Measurements from ENCODE around the gene CARS1. TPM values are rescaled to one million over a fixed set of nuclear protein-coding genes. Genes with fewer than 3 reads are reported as not detected.

Gene CARS1
- total RNA-seq, 1 experiment from 2014 or later, result 32.0 TPM

DNA sequence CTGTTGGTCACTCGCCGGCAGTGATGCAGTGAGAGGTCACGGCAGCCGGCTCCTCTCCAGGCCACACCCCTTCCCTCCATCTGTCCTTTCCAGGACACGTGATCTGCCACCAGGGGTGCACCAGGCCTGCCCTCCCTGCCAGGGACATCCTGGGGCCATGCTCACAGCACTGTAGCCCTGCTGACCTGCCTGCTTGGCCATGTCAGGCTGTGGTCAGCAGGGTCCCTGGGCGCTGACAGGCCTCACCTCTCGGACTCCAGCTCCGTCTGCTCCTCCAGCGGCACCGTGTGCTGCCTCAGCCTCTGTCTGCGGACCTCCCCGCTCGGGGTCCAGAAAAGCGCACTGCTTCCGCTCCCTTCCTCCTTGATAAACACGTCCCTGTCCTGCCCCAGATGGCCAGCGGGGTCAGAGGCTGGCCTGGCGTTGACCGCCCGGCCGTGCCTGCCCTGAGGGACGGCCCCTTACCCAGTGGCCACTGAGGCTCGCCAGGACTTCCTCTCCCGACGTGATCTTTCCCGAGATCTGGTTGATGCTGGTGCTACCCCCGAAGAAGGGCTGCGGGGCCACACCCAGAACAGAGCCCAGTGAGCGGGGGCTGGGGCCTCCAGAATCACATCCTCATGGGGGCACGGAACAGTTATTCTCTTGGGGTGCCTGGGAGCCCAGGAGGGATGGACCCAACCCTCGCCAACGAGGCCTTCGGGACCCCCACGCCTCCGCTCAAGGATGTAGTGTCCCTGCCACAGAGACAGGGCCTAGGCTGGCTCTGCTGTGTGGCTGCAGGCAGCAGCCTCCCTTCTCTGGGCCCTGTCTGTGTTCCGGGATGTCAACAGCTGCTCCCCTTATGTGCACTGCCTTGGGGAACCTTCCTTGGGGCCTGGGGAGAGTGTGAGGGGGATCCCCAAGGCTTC, 36.3 kb upstream of the CARS1 start:
- Histone ChIP-seq H3K36me3 (no peaks in the 10 kb centered on the region), H3K27me3 (no peaks in the 10 kb centered on the region), H3K4me3 (no peak overlapping the region), H3K27ac (no peak overlapping the region), H3K9me3 (replicated peaks) (no peaks in the 10 kb centered on the region), H3K4me1 (peaks cover 20% of the 10 kb centered on the region)
- peak; percentile 51 to 53 for DNase-seq

DNA sequence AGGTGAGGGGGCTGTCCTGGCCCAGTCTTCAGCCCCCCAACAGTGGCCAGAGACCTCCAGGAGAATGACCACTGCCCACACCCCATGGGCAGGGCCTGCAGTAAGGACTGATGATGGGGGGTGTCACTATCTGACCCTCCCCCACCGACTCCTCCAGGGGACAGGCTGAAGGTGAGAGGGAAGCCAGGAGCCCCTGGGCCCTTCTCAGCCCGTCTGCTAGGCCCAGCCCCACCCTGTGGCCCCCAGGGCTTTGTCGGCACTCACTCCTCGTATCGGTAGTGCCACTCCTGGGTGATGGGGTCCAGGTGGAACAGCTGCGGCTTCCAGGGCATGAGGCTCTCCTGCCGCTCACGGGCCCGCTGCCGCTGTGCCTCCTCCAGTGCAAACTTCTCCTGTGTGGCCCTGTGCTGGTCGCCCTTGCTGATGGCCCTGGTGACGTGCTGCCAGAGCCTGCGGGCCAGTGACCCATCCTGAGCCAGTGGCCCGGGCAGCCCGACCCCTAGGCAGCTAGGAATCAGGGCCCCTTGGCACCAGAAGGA, 35.4 kb upstream of the CARS1 start:
- no peak for DNase-seq
- H3K27me3 ChIP-seq, result no peaks in the 10 kb centered on the region
- H3K4me3 ChIP-seq, result no peak overlapping the region
- no peak overlapping the region for H3K27ac ChIP-seq
- H3K36me3 ChIP-seq, result no peaks in the 10 kb centered on the region
- no peaks in the 10 kb centered on the region for H3K9me3 ChIP-seq (replicated peaks)
- H3K4me1 ChIP-seq, result peaks cover 28% of the 10 kb centered on the region

DNA sequence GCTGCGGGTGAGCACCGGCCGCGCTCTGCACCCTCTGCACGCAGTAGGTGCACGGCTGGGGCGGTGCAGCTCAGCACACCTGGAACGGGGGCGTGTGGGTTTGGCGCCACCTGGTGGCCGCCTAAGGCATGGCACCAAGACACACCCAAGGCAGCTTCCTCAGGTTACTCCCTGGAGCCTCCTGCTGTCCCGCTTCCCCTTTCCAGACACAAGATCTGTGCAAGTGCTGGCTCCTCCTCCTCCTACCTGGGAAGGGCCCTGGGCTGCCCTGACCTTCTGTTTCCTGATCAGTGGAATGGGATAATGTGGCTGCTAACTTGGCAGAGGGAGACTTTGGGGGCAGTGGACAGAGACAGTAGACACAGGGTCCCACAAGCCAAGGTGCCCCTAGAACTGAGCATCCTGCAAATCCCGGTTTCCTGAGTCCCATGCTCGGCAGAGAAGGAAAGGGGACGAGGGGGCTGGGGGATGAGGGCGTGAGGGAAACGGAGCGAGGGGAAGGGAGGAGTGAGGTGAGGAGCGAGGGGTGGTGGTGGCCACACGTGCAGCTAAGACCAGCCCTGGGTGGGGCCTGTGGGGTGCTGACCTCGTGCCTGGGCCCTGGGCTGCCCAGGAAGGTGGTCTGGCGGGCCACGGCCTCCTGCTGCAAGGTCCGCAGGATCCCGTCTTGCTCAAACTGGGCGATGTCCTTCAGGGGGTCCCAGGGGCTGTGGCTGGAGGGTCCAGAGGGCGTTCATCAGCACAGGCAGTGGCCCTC, 34.8 kb upstream of the CARS1 start:
- Histone ChIP-seq H3K27me3 (no peaks in the 10 kb centered on the region), H3K9me3 (replicated peaks) (no peaks in the 10 kb centered on the region), H3K4me3 (no peak overlapping the region), H3K4me1 (peaks cover 33% of the 10 kb centered on the region), H3K27ac (no peak overlapping the region), H3K36me3 (no peaks in the 10 kb centered on the region)
- peak; percentile 57 to 78 for DNase-seq

DNA sequence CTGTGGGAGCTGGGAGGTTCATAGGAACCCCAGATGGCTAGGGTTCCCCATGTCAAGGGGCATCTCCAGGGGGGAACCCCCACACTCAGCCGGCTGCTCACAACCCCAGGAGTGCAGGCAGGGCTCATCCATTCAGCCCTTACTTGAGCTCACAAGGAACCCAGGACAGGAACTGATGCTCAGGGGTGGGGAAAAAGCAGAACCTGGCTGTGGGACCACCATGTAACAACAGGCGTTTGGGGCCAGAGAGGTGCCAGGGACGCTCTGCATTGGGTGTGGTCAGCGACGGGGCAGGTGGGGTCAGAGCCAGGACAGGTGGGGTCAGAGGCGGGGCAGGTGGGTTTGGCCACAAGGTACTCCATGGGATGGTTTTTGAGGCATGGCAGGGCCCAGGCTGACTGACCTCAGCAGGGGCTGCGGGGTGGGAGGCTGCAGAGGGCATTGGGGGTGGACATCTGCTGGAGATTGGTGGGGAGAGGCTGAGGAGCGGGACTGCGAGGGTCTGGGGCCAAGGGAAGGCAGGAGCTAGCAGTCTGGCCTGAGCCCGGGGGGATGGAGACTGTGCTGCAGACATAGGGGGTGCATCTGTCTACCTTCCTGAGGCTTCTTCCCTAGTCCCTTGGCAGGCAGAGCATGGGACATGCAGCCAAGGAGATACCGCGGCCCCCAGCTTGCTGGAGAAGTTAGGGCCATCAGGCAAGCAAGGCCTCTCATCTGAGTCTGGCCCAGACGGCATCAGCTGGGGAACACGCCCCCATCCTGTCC, 34.0 kb upstream of the CARS1 start:
- Histone ChIP-seq H3K4me1 (peaks cover 33% of the 10 kb centered on the region), H3K4me3 (no peak overlapping the region), H3K27me3 (no peaks in the 10 kb centered on the region), H3K27ac (no peak overlapping the region), H3K36me3 (no peaks in the 10 kb centered on the region), H3K9me3 (replicated peaks) (no peaks in the 10 kb centered on the region)
- DNase-seq, result no peak

DNA sequence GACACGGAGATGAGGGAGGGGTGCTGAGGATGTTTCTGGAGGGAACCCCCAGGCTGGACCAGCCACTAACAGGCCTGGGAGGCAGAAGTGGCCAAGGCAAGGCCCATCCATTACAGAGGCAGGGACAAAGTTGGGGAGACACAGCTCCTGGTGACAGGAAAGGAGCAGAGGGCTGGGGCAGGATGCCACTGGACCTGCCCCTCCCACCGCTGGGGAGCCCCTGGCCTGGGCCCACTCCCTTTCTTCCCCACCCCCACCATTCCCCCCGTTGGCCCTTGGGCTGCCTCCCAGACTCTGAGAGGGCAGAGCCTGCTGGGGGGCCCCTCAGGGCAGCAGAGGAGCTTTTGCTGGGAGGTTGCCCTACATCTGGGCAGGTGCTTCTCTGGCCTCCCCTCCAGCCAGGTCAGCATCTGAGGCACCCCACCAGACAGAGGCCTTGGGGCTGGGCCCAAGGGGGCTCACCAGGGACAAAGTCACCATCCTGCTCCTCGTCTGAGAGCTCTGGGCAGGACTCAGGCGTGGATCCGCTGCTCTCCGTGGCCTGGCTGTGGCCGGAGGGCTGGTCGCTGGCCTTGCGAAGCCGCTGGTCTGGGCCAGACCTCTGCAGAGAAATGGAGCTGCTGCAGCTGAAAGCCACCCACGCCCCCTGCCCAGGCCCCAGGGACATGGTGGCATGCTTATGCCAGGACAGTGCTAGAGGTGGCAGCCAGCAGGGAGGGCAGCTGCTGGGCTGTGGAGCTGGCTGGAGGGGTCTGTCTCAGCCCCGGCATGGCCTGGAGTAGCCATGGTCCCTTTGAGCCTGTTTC, 33.1 kb upstream of the CARS1 start:
- Histone ChIP-seq H3K27me3 (no peaks in the 10 kb centered on the region), H3K4me1 (peaks cover 26% of the 10 kb centered on the region), H3K27ac (no peak overlapping the region), H3K36me3 (no peaks in the 10 kb centered on the region), H3K4me3 (no peak overlapping the region), H3K9me3 (replicated peaks) (no peaks in the 10 kb centered on the region)
- DNase-seq, result no peak

DNA sequence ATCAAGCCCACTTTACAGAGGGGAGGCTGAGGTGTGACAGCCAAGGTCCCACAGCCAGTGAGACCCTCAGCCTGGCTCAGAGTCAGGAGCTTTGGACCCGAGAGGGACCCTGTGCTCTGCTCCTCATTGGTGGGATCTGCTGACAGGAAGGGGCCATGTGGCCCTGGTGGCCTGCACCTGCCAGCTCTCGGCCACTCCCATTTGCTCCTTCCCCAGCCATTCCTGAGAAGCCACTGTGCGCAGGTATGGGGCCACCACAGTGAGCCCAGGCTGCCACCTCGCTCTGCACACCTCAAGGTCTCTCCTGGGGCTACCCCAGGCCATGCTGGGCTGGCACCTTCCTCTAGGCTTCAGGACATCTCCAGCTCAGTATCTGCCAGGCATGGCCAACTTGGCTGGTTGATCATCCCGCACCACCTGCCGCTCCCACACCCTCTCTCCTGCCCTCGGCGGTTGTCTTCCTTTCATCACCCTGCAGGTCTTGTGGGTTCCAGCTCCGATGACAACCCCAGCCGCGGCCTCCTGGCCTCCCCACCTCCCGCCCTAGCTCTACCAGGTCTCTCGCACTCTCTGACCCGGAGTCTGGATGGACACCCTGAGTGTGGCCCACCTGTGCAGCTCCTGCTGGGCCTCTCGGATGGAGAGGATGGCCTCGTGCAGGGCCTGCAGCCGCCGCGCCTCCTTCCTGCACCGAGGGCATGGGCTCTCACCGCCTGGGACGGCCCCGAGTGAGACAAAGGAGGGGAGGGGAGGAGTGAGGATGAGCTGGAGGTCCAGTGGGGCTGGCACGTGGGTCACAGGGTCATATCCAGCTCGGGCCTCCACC, 32.2 kb upstream of the CARS1 start:
- H3K36me3 ChIP-seq, result no peaks in the 10 kb centered on the region
- DNase-seq, result no peak

DNA sequence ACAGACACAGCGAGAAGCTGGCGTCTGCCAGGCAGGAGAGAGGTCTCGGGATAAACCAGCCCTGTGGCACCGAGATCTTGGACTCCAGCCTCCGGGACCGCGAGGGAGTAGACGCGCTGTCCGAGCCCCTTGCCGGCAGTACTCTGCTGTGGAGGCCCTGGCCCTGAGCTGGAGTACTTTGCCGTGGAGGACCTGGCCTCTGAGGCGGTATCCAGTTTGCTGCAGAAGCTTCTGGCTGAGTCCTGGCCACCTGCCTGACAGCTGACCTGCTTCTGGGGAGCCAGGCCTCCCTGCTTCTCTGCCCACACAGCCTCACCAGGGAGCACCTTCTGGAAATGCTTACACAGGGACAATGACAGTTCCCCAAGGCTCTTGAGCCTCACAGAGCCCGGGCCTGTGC, 31.6 kb upstream of the CARS1 start:
- DNase-seq, result peak in 1 of 2 experiments; percentile 41
- H3K4me1 ChIP-seq, result peaks cover 26% of the 10 kb centered on the region
- H3K4me3 ChIP-seq, result no peak overlapping the region
- H3K27ac ChIP-seq, result no peak overlapping the region
- no peaks in the 10 kb centered on the region for H3K9me3 ChIP-seq (replicated peaks)
- no peaks in the 10 kb centered on the region for H3K36me3 ChIP-seq
- no peaks in the 10 kb centered on the region for H3K27me3 ChIP-seq

More for the DNA sequence above, 32.2 kb upstream of the CARS1 start:
- Histone ChIP-seq H3K27me3 (no peaks in the 10 kb centered on the region), H3K4me1 (peaks cover 26% of the 10 kb centered on the region), H3K4me3 (no peak overlapping the region), H3K27ac (no peak overlapping the region), H3K9me3 (replicated peaks) (no peaks in the 10 kb centered on the region)

DNA sequence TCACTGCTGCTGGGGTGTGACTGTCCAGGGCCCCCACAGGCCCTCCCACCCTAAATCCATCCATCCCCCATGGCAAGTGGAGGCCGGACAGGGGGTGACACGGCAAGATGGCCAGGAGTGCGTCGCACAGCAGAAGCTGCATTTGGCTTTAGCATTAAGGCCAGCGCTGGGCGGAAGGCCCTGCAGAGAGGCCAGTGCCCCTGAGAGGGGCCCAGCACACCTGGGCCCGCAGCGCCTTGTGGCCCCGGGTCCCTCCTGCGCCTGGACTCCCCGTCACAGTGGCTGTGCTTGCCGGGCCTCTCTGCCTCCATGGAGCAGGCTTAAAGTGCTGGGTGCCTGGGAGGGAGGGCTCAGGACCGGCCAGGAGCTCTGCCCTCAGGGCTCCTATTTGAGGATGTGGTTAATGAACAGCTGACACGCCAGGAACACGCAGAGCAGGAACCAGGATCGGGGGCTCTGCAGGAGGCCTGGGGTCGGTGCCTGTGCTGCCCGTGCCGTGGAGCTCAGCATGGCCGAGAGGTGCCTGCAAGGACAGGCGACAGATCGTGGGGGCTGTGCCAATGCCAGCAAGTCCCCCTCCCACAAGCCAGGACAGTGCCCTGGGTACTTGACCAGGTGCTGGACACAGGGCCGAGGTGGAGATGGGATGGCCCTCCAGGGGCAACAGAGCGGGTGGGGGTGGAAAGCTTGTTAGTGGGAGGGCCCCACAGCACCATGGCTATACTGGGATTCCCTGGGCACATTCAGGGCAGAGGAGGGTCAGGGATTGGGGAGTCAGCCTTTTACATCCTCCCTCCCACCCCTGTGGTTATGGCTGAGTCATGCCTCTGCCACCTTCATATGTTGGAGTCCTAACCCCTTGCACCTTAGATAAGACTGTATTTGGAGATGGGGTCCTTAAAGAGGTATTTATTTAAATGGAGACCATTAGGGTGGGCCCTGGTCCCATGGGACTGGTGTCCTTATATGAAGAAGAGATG, 30.9 kb upstream of the CARS1 start:
- Histone ChIP-seq H3K36me3 (no peaks in the 10 kb centered on the region), H3K4me3 (peak overlapping the region; percentile 12), H3K4me1 (peaks cover 24% of the 10 kb centered on the region), H3K27me3 (no peaks in the 10 kb centered on the region), H3K9me3 (replicated peaks) (no peaks in the 10 kb centered on the region), H3K27ac (peak overlapping the region; percentile 33)
- peak; percentile 87 to 90 for DNase-seq

DNA sequence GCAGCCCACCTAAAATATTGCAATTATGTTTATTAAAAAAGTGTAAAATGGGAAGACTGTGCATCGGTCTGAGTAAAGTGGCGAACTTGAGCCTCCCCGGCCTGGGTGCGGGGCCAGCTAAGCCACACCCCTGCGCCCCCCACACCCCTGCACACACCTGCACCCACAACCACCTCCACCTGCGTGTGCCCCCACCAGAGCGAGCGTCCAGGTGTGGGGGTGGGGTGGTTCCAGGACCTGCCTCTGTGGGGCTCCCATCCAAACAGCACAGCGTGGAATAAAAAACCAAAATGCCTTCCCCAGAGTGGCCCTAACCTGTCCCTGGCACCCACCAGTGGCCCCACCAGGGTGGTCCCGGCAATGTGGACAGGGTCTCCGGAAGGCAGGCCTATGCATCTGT, 30.1 kb upstream of the CARS1 start:
- no peak for DNase-seq
- Histone ChIP-seq H3K9me3 (replicated peaks) (no peaks in the 10 kb centered on the region), H3K4me1 (peaks cover 21% of the 10 kb centered on the region), H3K27ac (no peak overlapping the region), H3K27me3 (no peaks in the 10 kb centered on the region), H3K36me3 (no peaks in the 10 kb centered on the region), H3K4me3 (no peak overlapping the region)

DNA sequence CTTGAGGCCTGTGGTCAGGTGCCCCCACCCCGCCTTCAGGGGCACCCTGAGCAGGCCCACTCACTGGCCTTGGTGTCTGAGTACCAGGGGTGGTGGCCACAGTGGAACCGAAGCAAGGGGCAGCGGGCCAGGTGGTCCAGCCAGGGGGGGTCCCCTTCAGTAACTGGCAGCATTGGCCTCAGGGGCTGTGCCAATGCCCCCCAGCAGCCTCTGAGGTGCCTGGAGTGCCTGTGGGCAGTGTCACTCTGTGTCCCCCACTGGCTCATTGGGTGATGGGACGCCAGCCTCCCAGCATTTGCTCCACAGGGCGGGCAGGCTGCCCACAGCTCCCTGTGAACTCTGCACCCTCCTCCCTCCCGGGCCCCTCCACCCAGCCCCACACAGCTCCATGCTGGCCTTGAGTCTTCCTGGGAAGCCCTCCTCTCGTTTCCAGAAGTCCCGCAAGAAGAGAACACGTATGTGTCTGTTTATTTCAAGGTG, 29.5 kb upstream of the CARS1 start:
- Histone ChIP-seq H3K27me3 (no peaks in the 10 kb centered on the region), H3K27ac (no peak overlapping the region), H3K4me3 (no peak overlapping the region), H3K9me3 (replicated peaks) (no peaks in the 10 kb centered on the region), H3K4me1 (peaks cover 21% of the 10 kb centered on the region), H3K36me3 (no peaks in the 10 kb centered on the region)
- DNase-seq, result no peak

DNA sequence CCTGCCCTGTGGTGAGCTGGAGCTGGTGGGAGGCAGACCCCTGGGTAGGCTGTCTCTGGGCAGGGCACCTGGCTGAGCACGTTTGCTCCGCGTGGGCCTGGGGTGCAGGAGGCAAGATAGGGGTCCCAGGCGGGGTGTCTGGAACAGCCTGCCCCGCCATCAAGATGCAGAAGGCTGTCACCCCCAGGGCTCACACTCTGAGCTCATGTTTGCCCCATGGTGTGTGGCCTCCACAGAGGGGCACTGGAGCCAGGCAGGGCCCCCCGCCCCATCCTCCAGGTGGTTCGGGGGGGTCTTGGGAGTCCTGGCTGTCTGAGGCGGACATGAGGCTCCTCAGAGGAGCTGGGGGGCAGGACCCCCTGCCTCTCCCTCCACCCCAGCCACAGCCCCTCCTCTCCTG, 28.9 kb upstream of the CARS1 start:
- Histone ChIP-seq H3K9me3 (replicated peaks) (no peaks in the 10 kb centered on the region), H3K27ac (no peak overlapping the region), H3K36me3 (no peaks in the 10 kb centered on the region), H3K27me3 (no peaks in the 10 kb centered on the region), H3K4me3 (no peak overlapping the region), H3K4me1 (peaks cover 21% of the 10 kb centered on the region)
- DNase-seq, result no peak

DNA sequence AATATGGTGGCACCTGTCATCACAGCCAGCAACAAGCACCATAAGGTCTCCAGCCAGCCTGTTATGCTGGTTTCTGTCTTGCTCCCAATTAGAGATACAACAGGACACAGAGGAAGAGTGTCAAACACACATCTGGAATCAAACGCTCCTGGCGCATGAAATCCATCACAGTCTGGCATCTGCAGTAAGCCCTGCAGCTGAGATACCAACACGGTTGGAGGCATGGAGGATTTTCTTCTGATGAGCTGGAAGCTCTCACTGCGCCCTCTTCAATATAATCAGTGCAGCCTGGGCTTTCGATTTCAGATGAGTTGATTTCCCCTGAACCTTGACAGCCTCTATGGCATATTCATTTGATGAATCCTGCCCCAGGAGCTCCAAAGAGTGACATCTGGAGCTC, 27.8 kb upstream of the CARS1 start:
- no peak overlapping the region for H3K4me3 ChIP-seq
- H3K9me3 ChIP-seq (replicated peaks), result no peaks in the 10 kb centered on the region
- H3K36me3 ChIP-seq, result no peaks in the 10 kb centered on the region
- peaks cover 21% of the 10 kb centered on the region for H3K4me1 ChIP-seq
- H3K27ac ChIP-seq, result no peak overlapping the region
- no peak for DNase-seq
- no peaks in the 10 kb centered on the region for H3K27me3 ChIP-seq

Data from SJCRH30 (cell line).